ENCODE results near the gene SYNE1.

The SYNE1 gene

DNA sequence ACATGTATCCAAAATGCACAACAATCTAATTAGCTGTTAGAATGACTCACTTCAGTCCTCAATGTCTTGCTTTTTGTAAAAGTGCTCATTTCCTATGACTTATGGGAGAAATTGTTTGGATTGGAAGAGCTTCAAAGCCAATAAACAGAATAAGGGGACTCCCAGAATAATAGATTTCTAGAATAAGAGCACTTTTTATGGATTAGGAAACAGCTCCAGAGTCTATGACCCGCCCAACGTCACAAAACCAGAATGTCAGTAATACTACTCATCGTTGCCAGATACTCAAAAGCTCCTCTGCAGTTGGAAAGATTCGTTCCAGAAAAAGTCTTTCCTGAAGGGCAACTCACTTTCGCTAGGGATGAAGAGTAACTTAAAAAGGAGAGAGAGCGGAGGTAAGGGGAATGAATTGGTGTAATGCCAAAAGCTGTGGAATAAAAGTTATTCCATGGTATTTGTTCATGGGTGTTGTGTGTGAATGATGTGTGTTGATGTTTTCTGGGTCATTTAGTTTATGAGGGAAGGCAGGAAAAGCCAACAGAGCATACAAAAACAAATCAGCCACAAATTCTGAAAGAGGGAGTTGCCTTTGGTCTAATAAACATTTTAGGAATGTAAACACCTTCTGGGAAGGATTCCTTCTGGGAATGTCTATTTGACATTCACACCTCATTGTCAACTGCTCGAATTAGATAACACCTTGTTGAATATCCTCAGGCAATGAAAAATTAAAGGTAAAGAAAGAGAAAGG, 64.6 kb downstream of the SYNE1 start:
- TF ChIP-seq, protein P1, sequence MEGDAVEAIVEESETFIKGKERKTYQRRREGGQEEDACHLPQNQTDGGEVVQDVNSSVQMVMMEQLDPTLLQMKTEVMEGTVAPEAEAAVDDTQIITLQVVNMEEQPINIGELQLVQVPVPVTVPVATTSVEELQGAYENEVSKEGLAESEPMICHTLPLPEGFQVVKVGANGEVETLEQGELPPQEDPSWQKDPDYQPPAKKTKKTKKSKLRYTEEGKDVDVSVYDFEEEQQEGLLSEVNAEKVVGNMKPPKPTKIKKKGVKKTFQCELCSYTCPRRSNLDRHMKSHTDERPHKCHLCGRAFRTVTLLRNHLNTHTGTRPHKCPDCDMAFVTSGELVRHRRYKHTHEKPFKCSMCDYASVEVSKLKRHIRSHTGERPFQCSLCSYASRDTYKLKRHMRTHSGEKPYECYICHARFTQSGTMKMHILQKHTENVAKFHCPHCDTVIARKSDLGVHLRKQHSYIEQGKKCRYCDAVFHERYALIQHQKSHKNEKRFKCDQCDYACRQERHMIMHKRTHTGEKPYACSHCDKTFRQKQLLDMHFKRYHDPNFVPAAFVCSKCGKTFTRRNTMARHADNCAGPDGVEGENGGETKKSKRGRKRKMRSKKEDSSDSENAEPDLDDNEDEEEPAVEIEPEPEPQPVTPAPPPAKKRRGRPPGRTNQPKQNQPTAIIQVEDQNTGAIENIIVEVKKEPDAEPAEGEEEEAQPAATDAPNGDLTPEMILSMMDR (IDR thresholded peaks at IDR 0.05): no peak
- H3K4me3 ChIP-seq (ENCODE audit: low read depth, low read length): no peak overlapping the region
- no peaks in the 10 kb centered on the region for H3K79me2 ChIP-seq
- no peak overlapping the region for H3K9ac ChIP-seq
- H3K36me3 ChIP-seq (ENCODE audit: control insufficient read depth, insufficient read depth, low read length): no peaks in the 10 kb centered on the region
- H3K9me3 ChIP-seq (ENCODE audit: control insufficient read depth, low read length): no peaks in the 10 kb centered on the region
- H3K27ac ChIP-seq: no peak overlapping the region
- H3K4me1 ChIP-seq: no peaks in the 10 kb centered on the region
- no peak overlapping the region for H3K4me2 ChIP-seq (ENCODE audit: low read length)
- no peaks in the 10 kb centered on the region for H3K27me3 ChIP-seq (ENCODE audit: control insufficient read depth, insufficient read depth, low read length)
- no peak overlapping the region for H2AFZ ChIP-seq

DNA sequence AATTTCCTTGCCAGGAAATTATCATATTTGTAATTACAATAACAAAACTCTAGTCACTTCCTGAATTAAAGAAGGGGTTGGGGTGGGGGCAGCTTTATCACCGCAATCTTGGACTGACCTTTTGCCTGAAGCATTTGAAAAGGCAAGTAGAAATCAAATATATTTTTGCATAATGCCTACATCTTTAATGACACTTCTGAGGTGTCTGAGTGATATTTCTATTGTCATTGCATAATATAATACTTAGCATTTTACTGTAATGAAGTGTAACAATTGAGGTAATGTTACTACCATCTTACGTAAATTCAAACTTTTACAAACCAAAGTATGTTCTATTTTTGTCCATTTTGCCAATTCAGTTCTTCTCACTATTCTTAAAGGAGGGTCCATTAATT, 65.2 kb downstream of the SYNE1 start:
- H2AFZ ChIP-seq: no peak overlapping the region
- no peak overlapping the region for H3K9ac ChIP-seq
- H3K27me3 ChIP-seq (ENCODE audit: control insufficient read depth, insufficient read depth, low read length): no peaks in the 10 kb centered on the region
- no peaks in the 10 kb centered on the region for H3K79me2 ChIP-seq
- no peaks in the 10 kb centered on the region for H3K36me3 ChIP-seq (ENCODE audit: control insufficient read depth, insufficient read depth, low read length)
- no peaks in the 10 kb centered on the region for H3K4me1 ChIP-seq
- H3K27ac ChIP-seq: no peak overlapping the region
- H3K9me3 ChIP-seq (ENCODE audit: control insufficient read depth, low read length): no peaks in the 10 kb centered on the region
- no peak overlapping the region for H3K4me3 ChIP-seq (ENCODE audit: low read depth, low read length)
- no peak overlapping the region for H3K4me2 ChIP-seq (ENCODE audit: low read length)
- TF ChIP-seq, protein P1 (IDR thresholded peaks at IDR 0.05): no peak

DNA sequence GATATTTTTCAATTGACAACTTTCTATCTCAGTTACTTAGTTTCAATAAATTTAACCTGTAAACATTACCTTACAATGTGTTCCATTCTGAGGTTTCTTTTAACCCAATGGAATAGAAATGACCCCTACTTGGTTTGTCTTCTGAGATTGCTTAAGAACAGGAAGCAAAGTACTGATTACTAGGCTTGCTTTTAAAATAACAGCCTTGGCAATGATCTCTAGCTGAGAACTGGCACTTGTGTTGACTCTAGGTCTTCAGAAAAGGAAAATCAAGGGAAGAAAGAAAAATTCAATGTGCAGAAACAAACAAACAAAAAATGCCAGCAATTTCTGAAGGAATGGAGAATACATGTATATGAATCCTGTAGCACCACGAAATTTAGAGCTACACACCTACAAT, 66.1 kb downstream of the SYNE1 start:
- H3K27me3 ChIP-seq (ENCODE audit: control insufficient read depth, insufficient read depth, low read length): no peaks in the 10 kb centered on the region
- no peaks in the 10 kb centered on the region for H3K79me2 ChIP-seq
- TF ChIP-seq, protein P1 (IDR thresholded peaks at IDR 0.05): no peak
- no peak overlapping the region for H3K27ac ChIP-seq
- no peaks in the 10 kb centered on the region for H3K4me1 ChIP-seq
- H3K9me3 ChIP-seq (ENCODE audit: control insufficient read depth, low read length): no peaks in the 10 kb centered on the region
- no peak overlapping the region for H3K9ac ChIP-seq
- H3K4me3 ChIP-seq (ENCODE audit: low read depth, low read length): no peak overlapping the region
- no peak overlapping the region for H2AFZ ChIP-seq
- no peak overlapping the region for H3K4me2 ChIP-seq (ENCODE audit: low read length)
- H3K36me3 ChIP-seq (ENCODE audit: control insufficient read depth, insufficient read depth, low read length): no peaks in the 10 kb centered on the region

DNA sequence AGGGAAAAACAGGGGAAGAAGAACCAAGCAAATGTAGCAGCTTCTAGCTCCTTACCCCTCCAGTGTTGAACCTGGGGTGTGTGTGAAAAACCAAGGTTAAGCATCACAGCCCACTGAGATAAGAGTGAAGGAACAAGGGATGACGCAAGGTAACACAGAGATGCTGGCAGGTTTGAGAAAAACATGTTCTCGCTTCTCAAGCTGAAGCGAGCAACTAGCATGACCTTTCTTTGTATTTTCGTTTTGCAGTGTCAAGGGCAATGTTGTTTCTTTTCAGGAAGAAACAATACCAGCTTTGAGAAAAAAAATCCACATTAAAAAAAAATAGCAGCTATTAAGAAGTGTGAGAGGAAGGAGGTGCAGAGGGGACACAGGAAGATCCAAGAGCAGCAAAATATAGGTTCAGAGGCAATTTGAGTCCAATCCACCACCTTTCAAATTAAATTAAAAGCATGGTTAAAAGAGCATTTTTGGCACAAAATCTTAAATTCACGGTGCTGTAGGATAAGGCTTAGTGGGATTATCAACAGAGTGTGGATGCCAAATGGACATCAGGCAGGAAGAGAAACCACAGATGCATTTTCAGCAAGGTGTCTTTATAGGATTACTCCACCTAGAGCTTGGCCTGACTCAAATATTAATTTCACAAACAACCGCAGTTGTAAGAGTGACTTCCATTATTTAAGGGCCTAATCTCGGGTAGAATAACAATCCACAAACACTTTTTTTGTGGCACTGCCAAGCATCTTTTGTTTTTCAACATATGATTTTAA, 70.9 kb downstream of the SYNE1 start:
- H3K9ac ChIP-seq: no peak overlapping the region
- H3K4me1 ChIP-seq: no peaks in the 10 kb centered on the region
- no peaks in the 10 kb centered on the region for H3K9me3 ChIP-seq (ENCODE audit: control insufficient read depth, low read length)
- H3K4me3 ChIP-seq (ENCODE audit: low read depth, low read length): no peak overlapping the region
- H3K27me3 ChIP-seq (ENCODE audit: control insufficient read depth, insufficient read depth, low read length): no peaks in the 10 kb centered on the region
- no peaks in the 10 kb centered on the region for H3K79me2 ChIP-seq
- no peak overlapping the region for H3K27ac ChIP-seq
- no peak overlapping the region for H2AFZ ChIP-seq
- H3K36me3 ChIP-seq (ENCODE audit: control insufficient read depth, insufficient read depth, low read length): no peaks in the 10 kb centered on the region
- H3K4me2 ChIP-seq (ENCODE audit: low read length): no peak overlapping the region
- TF ChIP-seq, protein P1 (IDR thresholded peaks at IDR 0.05): no peak
